LNCaP clone FGC (cell line): ENCODE results near the gene ROCK2.
A peak's percentile ranks its signal among the peaks of the same experiment; 100 is the strongest.

Experiments
- DNase-seq: peaks from one replicate; pipeline ENCODE4 v3.0.0-alpha.2; 2011; ENCODE audit warnings: low read depth
- H3K4me3 ChIP-seq: 2 replicates; pipeline ENCODE4 v1.5.1; 2011; ENCODE audit warnings: mild to moderate bottlenecking, low read depth, low read length, control low read depth
- TF ChIP-seq, protein P1 (sequence below): IDR thresholded peaks from 2 replicates; pipeline ENCODE4 v1.5.1; 2012; ENCODE audit warnings: mild to moderate bottlenecking; ENCODE audit not compliant: control insufficient read depth, insufficient read depth; ENCODE audit errors: extremely low read depth

ROCK2 gene

DNA sequence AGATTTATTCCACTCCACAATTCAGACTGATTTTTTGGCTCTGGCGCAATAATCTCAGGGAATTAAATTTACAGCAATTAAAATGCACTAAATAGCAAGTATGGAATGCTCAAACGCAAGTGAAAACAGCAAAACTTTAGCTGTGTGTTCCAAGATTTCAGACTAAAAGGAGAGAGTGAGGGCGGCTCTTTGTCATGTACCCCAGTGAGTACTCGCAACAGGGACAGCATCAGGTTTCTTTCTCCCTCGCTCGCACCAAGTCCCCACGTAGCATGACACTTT, 1.1 kb downstream of the ROCK2 start:
- H3K4me3 ChIP-seq = peak overlapping the region; percentile 78
- DNase-seq = no peak
- TF ChIP-seq, protein P1, sequence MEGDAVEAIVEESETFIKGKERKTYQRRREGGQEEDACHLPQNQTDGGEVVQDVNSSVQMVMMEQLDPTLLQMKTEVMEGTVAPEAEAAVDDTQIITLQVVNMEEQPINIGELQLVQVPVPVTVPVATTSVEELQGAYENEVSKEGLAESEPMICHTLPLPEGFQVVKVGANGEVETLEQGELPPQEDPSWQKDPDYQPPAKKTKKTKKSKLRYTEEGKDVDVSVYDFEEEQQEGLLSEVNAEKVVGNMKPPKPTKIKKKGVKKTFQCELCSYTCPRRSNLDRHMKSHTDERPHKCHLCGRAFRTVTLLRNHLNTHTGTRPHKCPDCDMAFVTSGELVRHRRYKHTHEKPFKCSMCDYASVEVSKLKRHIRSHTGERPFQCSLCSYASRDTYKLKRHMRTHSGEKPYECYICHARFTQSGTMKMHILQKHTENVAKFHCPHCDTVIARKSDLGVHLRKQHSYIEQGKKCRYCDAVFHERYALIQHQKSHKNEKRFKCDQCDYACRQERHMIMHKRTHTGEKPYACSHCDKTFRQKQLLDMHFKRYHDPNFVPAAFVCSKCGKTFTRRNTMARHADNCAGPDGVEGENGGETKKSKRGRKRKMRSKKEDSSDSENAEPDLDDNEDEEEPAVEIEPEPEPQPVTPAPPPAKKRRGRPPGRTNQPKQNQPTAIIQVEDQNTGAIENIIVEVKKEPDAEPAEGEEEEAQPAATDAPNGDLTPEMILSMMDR = no peak

DNA sequence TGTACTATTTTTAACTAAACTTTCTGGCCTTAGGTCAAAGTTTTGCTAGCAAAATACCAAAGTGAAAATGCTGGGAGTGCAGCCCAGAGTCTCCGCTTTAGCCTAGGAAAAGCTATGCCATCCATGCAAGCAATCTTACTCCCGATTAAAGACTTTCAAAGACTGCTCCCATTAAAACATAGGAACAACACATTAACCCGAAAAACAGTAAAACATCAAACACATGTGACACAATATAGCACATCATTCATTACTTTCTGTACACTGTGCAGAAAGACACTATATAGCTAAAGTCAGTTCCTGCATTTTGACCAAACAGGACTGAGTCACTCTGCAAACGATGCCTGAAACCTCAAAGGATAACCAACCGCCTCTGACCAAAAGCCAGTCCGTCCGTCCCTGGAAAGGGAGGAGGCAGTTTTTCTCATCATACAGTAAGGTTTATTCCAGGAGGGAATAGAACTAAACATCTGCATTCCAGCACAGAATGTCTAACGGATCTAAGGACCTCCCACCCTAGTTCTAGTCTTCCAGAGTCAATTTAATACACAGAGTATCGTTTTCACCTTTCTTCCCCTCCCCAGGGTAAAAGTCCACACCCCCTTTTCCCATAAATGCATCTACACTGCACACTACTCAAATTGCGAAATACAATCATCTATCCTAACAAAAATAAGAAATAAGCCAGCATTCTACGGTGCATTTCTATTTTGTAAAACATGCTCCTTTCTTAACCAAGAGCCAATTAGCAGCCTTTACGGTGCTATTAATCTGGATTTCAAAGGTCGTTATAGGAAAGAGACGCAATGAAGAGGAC, 1.7 kb downstream of the ROCK2 start:
- H3K4me3 ChIP-seq = peak overlapping the region; percentile 78
- DNase-seq = no peak
- TF ChIP-seq, protein P1 = no peak

- no peak overlapping the region for H3K4me3 ChIP-seq
- TF ChIP-seq, protein P1 = no peak
Observed at GRCh38 chr2:11340717-11341116, 3.7 kb downstream of the ROCK2 start.

DNA sequence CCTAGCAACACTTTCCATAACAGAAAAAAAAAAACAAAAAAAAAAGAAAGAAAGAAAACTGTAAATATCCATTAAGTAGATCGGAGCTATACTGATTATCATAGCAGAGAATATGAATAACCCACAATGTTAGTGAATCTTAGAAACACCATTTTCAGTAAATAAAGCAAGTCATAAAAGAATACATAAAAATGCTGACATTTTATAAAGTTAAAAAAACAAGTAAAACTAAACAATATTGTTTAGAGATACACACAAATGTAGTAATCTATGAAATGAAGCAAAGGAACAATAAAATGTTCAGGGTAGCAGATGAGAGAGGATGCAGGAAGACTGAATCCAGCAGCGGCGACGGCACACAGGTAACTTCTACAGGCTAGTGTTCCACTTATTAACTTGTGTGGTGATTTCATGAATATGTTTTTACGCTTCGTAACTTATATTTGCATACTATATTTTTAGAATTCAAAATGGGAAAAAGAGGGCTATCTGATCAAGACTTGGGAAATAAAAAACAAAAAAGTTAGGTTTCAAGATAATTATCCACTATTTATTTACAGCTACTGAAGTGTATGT, 4.8 kb downstream of the ROCK2 start:
- no peak for DNase-seq
- H3K4me3 ChIP-seq = no peak overlapping the region
- TF ChIP-seq, protein P1 = no peak

More at GRCh38 chr2:11340717-11341116, 3.7 kb downstream of the ROCK2 start:
- no peak for DNase-seq

GRCh38 chr2:11338580-11338979, 5.9 kb downstream of the ROCK2 start:
- TF ChIP-seq, protein P1 = no peak
- DNase-seq = no peak
- H3K4me3 ChIP-seq = no peak overlapping the region

- DNase-seq = no peak
- no peak overlapping the region for H3K4me3 ChIP-seq
- TF ChIP-seq, protein P1 = no peak
Observed at GRCh38 chr2:11337909-11338308, 6.5 kb downstream of the ROCK2 start.
